MM.1S (cell line): Measurements from ENCODE around the gene YPEL1.
A peak's percentile ranks its signal among the peaks of the same experiment; 100 is the strongest.

ENCODE experiments used
- DNase-seq: peaks from one replicate; pipeline ENCODE4 v3.0.0-alpha.2; 2015
- H2AFZ ChIP-seq: fragments of 300-600 bp; sonication (generic); 2 replicates; pipeline ENCODE4 v1.6.0; 2016; ENCODE audit warnings: antibody characterized with exemption, low read length
- H3F3A ChIP-seq: fragments of 300-600 bp; sonication (generic); 2 replicates; pipeline ENCODE4 v1.6.1; 2016; ENCODE audit warnings: mild to moderate bottlenecking, antibody characterized with exemption, low read length, moderate library complexity, mixed read lengths; ENCODE audit not compliant: insufficient read depth
- H3K27ac ChIP-seq: fragments of 300-600 bp; sonication (generic); 2 replicates; pipeline ENCODE4 v1.5.1; 2016; ENCODE audit warnings: mild to moderate bottlenecking, low read length
- H3K27me3 ChIP-seq: fragments of 300-600 bp; sonication (generic); replicated peaks from 2 replicates; pipeline ENCODE4 v1.6.0; 2016; ENCODE audit warnings: low read length; ENCODE audit not compliant: insufficient read depth
- H3K36me3 ChIP-seq: fragments of 300-600 bp; sonication (generic); replicated peaks from 2 replicates; pipeline ENCODE4 v1.6.1; 2016; ENCODE audit warnings: mild to moderate bottlenecking, low read length, mixed read lengths; ENCODE audit not compliant: insufficient read depth
- H3K4me1 ChIP-seq: fragments of 300-600 bp; sonication (generic); 2 replicates; pipeline ENCODE4 v1.6.1; 2016; ENCODE audit warnings: low read length, mixed read lengths
- H3K4me2 ChIP-seq: fragments of 300-600 bp; sonication (generic); 2 replicates; pipeline ENCODE4 v1.6.0; 2016; ENCODE audit warnings: low read depth, low read length
- H3K4me3 ChIP-seq: fragments of 300-600 bp; sonication (generic); 2 replicates; pipeline ENCODE4 v1.5.1; 2016; ENCODE audit warnings: low read length, mixed read lengths
- H3K79me2 ChIP-seq: fragments of 300-600 bp; sonication (generic); 2 replicates; pipeline ENCODE4 v1.6.1; 2016; ENCODE audit warnings: mixed run types, low read length, mixed read lengths
- H3K9ac ChIP-seq: fragments of 300-600 bp; sonication (generic); 2 replicates; pipeline ENCODE4 v1.6.1; 2016; ENCODE audit warnings: low read length, mixed read lengths
- H3K9me2 ChIP-seq: fragments of 300-600 bp; sonication (generic); replicated peaks from 2 replicates; pipeline ENCODE4 v1.6.1; 2016; ENCODE audit warnings: mild to moderate bottlenecking, low read length, mixed read lengths; ENCODE audit not compliant: insufficient read depth
- H3K9me3 ChIP-seq: fragments of 300-600 bp; sonication (generic); replicated peaks from 2 replicates; pipeline ENCODE4 v1.6.1; 2016; ENCODE audit warnings: mild to moderate bottlenecking, low read length, mixed read lengths; ENCODE audit not compliant: insufficient read depth
- H4K20me1 ChIP-seq: fragments of 300-600 bp; sonication (generic); 2 replicates; pipeline ENCODE4 v1.6.1; 2016; ENCODE audit warnings: mild to moderate bottlenecking, low read length, moderate library complexity, mixed read lengths; ENCODE audit not compliant: insufficient read depth
- EZH2 ChIP-seq: fragments of 300-600 bp; sonication (generic); optimal IDR thresholded peaks from 2 replicates; pipeline ENCODE3; 2017; ENCODE audit warnings: low read depth, mild to moderate bottlenecking, antibody characterized with exemption, low read length, mixed read lengths
- EZH2phosphoT487 ChIP-seq: fragments of 300-600 bp; sonication (generic); IDR thresholded peaks from 2 replicates; pipeline ENCODE4 v1.6.1; 2018; ENCODE audit warnings: antibody characterized with exemption, low read length
- TF ChIP-seq, protein P1 (sequence below): fragments of 300-600 bp; sonication (generic); IDR thresholded peaks from 2 replicates; pipeline ENCODE4 v1.5.1; 2016; ENCODE audit warnings: antibody characterized with exemption, low read length, mixed read lengths

Gene YPEL1

DNA sequence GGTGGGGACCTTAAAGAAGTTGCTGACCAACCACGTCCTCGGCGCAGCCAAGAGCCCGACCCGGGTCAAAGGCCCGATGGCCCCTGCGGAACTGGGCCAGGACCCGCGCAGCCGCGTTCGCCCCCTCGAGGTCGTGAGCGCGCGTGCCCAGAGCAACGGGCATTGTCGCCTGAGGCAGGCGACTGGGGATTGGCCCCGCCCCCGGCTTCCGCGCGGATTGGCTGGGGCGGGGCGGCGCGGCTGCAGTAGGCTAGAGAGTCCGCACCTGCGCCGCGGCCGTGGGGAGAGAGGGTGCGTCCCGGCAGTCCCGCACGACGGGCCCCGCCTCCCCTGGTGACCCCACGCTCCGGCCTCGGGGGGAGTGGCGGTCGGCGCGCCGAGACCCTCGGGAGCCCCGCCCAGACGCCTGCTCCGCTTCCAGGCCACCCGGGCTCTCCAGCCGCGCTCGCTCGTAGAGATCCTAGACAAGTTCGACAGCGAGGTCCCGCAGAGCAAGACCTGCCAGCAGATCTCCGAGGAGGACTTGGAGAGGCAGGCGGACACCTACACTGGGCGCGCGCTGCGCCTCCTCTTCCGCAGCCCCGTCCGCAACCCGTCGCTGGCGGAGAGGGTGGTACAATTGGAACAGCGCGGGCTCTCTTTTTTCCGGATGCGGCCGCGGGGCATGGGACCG is 78.1 kb downstream of the YPEL1 start:
- no peaks in the 10 kb centered on the region for H3K9me2 ChIP-seq
- no peaks in the 10 kb centered on the region for H3K36me3 ChIP-seq
- peak overlapping the region; percentile 74 for H3K4me3 ChIP-seq
- peaks cover 14% of the 10 kb centered on the region for H3K27me3 ChIP-seq
- H4K20me1 ChIP-seq, result no peaks in the 10 kb centered on the region
- peak overlapping the region; percentile 94 for H3K4me2 ChIP-seq
- peak; percentile 83 for DNase-seq
- peaks cover 6% of the 10 kb centered on the region; the same call in 1 of the 2 replicates for H3K79me2 ChIP-seq
- peak overlapping the region; percentile 96 for H2AFZ ChIP-seq
- H3K9me3 ChIP-seq, result no peaks in the 10 kb centered on the region
- TF ChIP-seq, protein P1, sequence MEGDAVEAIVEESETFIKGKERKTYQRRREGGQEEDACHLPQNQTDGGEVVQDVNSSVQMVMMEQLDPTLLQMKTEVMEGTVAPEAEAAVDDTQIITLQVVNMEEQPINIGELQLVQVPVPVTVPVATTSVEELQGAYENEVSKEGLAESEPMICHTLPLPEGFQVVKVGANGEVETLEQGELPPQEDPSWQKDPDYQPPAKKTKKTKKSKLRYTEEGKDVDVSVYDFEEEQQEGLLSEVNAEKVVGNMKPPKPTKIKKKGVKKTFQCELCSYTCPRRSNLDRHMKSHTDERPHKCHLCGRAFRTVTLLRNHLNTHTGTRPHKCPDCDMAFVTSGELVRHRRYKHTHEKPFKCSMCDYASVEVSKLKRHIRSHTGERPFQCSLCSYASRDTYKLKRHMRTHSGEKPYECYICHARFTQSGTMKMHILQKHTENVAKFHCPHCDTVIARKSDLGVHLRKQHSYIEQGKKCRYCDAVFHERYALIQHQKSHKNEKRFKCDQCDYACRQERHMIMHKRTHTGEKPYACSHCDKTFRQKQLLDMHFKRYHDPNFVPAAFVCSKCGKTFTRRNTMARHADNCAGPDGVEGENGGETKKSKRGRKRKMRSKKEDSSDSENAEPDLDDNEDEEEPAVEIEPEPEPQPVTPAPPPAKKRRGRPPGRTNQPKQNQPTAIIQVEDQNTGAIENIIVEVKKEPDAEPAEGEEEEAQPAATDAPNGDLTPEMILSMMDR, result peak; percentile 32; the same call in 1 of the 2 replicates
- no peak for TF ChIP-seq EZH2phosphoT487
- no peak for TF ChIP-seq EZH2
- peak overlapping the region; percentile 25; the same call in 1 of the 2 replicates for H3K9ac ChIP-seq
- peaks cover 7% of the 10 kb centered on the region for H3K4me1 ChIP-seq
- peaks cover 8% of the 10 kb centered on the region for H3F3A ChIP-seq
- no peak overlapping the region for H3K27ac ChIP-seq

DNA sequence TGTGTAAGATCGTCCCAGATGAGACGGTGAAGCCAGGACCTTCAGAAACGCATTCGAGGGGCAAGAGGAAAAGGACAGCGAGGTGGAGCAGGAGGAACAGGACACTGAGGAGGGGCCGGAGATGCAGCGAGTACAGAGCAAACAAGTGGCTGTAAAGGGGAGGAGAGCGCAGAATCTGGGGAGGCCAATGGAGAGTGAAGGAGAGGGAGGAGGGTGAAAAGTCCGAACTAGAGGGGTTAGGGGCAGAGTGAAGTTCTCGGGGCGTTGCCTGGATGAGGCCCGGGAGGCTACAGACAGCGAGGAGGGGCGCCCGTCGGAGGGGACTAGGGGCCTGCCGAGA is 78.6 kb downstream of the YPEL1 start:
- peak overlapping the region; percentile 10; the same call in 1 of the 2 replicates for H3K9ac ChIP-seq
- H3K4me2 ChIP-seq, result peak overlapping the region; percentile 94

DNA sequence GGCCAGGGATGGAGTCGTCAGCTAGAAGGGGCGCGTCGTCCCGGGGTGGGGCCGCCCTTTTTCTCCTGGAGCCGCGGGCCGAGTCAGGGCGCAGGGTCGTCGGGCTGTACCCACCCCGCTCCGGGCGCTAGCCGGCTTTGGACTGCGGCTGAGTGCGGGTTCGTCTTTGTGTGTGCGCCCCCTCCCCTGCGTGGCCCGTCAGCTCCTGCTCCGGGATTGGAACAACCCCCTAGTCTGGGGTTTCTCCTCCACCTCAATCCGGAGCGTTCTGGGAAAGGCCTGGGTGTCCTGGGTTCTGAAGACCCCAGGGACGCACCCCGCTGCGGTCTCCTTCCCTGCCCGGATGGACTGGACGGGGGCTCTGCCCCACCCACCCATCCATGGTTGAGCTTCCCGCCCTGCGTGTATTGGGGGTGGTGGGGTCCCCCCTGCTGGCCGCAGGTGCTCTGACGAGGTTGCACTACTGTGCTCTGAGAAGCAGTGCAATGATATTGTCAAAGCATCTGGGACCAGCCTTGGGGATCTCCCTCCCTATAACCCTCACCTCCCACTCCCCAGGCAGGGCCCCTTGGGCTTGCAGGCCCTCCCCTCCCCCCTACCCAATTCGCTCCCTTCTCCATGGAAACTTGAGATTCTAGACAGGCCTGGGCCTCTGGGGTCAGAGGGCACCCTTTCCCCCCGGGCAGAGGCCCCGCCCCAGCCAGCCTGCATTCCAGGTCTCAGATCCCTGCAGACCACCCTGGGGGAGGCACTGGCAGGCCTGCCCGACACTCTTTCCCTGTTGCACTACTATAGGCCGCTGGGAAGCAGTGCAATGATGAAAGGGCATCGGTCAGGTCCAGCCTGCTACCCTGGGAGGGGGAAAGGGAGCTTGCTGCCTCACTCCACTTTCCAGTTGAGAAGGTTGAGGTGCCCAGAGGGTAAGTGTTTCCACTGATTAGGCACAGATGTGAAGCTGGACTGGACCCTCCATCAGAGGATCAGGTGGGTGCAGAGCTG is 82.7 kb downstream of the YPEL1 start:
- no peaks in the 10 kb centered on the region for H3K36me3 ChIP-seq
- H3K27me3 ChIP-seq, result no peaks in the 10 kb centered on the region
- DNase-seq, result no peak
- H4K20me1 ChIP-seq, result no peaks in the 10 kb centered on the region
- H3K4me1 ChIP-seq, result peaks cover 14% of the 10 kb centered on the region
- peak overlapping the region; percentile 100 for H2AFZ ChIP-seq
- TF ChIP-seq EZH2phosphoT487 (no peak), EZH2 (no peak)
- TF ChIP-seq, protein P1, result no peak
- H3K9me3 ChIP-seq, result no peaks in the 10 kb centered on the region
- peak overlapping the region; percentile 91 for H3K4me3 ChIP-seq
- H3F3A ChIP-seq, result peaks cover 20% of the 10 kb centered on the region
- peak overlapping the region; percentile 100 for H3K4me2 ChIP-seq
- no peaks in the 10 kb centered on the region for H3K9me2 ChIP-seq
- H3K79me2 ChIP-seq, result peaks cover 11% of the 10 kb centered on the region; the same call in 1 of the 2 replicates
- no peak overlapping the region for H3K27ac ChIP-seq
- H3K9ac ChIP-seq, result peak overlapping the region; percentile 70

More for the DNA sequence above, 78.6 kb downstream of the YPEL1 start:
- no peak for DNase-seq
- H3F3A ChIP-seq, result peaks cover 8% of the 10 kb centered on the region
- H3K4me1 ChIP-seq, result peaks cover 7% of the 10 kb centered on the region
- H3K27me3 ChIP-seq, result peaks cover 14% of the 10 kb centered on the region
- no peaks in the 10 kb centered on the region for H3K36me3 ChIP-seq
- H3K4me3 ChIP-seq, result peak overlapping the region; percentile 74
- peaks cover 11% of the 10 kb centered on the region; the same call in 1 of the 2 replicates for H3K79me2 ChIP-seq
- no peaks in the 10 kb centered on the region for H3K9me3 ChIP-seq
- H2AFZ ChIP-seq, result peak overlapping the region; percentile 96
- no peaks in the 10 kb centered on the region for H4K20me1 ChIP-seq
- H3K27ac ChIP-seq, result no peak overlapping the region
- no peaks in the 10 kb centered on the region for H3K9me2 ChIP-seq
- TF ChIP-seq, protein P1, result no peak
- TF ChIP-seq EZH2phosphoT487 (no peak), EZH2 (no peak)
